GM21576 (cell line): ENCODE results near the gene FANCC.
A peak's percentile ranks its signal among the peaks of the same experiment; 100 is the strongest.

ENCODE experiments used
- ATAC-seq: cut with Tn5 transposase; IDR thresholded peaks from one replicate; pipeline ENCODE4 v1.9.1; 2021; ENCODE audit warnings: mild to moderate bottlenecking, moderate library complexity; ENCODE audit not compliant: unreplicated experiment

The FANCC gene, protein sequence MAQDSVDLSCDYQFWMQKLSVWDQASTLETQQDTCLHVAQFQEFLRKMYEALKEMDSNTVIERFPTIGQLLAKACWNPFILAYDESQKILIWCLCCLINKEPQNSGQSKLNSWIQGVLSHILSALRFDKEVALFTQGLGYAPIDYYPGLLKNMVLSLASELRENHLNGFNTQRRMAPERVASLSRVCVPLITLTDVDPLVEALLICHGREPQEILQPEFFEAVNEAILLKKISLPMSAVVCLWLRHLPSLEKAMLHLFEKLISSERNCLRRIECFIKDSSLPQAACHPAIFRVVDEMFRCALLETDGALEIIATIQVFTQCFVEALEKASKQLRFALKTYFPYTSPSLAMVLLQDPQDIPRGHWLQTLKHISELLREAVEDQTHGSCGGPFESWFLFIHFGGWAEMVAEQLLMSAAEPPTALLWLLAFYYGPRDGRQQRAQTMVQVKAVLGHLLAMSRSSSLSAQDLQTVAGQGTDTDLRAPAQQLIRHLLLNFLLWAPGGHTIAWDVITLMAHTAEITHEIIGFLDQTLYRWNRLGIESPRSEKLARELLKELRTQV

DNA sequence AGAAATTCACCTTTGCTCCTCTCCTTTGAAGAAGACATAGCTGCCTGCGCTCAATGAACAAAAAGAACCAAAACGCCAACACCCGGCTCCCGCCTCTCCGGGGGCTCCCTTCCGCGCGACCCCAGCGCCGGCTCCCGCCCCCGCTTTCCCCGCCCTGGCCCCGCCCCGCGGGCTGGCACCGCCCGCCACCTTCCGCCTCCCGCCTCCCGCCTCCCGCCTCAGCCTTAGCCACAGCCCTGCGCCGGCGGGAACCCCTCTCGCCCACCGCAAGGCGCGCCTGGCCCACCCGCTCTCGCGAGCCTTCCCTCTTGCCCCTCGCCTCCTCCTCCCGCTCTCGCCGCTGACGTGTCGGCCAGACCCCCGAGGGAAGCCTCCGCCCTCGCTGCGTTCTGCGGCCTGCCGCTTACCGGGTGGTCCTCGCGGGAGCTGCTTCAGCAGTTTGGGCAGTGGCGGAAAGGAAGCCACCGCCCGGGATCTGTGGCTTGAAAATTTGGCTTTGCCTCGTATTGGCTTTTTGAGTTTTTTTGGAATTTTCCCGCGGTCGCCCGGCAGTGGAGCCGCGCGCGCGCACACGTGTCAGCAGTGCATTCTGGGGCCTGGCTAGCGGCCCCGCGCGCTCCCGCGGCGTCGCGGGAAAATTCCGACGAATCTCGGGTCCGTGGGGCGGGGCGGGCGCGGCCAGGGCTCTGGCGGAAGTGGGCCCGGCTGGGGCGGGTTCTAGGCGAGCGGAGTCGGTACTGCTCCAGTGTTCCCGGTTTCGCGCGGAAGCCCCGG, at the start of gene FANCC:
TSS of gene FANCC (minus strand) at position 591 of the 774 bp plus-strand sequence. CDS start 68,418 bp downstream, outside the sequence.
- peak; percentile 71 for ATAC-seq

DNA sequence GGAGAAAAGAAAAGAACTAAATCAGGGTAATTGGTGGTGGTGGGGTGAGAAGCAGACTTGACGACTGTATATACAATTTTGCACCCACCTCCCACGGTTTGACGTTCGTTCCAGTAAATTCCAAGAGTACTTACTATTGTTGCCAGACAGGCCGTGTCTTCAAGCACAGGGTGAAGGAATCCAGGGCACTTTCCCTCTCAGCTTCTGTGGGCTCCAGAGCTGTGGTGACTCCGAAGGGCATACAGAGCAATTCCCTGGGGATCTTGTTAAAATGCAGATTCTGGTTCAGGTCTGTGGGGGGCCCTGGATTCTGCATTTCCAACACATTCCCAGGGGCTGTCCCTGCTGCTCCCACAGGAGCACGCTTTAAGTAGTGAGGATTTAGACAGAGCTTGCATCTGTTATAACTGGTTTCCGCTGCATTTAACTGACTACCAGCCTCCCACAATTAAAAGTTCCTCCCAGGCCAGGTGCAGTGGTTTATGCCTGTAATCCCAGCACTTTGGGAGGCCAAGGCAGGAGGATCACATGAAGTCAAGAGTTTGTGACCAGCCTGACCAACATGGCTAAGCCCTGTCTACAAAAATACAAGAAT, 49.3 kb upstream of the FANCC start:
- no peak for ATAC-seq

DNA sequence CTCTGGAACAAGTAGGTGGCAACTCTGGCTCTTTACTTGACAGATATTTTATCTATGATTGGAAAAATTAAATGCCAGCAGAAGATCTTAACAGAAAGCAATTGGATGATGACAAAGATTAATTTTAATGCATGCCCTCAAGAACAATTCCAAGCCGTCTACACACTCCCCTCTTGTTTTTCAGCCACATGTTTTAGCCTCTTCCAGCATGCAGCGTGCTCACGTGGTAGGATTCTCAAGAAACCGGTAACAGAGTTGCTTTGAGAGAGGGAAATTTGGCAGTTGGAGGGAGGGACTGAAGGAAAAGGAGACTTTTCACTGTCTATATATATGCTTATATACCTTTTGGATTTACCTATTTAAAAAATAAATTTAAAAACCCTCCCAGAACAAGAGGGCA, 48.3 kb upstream of the FANCC start:
- no peak for ATAC-seq

DNA sequence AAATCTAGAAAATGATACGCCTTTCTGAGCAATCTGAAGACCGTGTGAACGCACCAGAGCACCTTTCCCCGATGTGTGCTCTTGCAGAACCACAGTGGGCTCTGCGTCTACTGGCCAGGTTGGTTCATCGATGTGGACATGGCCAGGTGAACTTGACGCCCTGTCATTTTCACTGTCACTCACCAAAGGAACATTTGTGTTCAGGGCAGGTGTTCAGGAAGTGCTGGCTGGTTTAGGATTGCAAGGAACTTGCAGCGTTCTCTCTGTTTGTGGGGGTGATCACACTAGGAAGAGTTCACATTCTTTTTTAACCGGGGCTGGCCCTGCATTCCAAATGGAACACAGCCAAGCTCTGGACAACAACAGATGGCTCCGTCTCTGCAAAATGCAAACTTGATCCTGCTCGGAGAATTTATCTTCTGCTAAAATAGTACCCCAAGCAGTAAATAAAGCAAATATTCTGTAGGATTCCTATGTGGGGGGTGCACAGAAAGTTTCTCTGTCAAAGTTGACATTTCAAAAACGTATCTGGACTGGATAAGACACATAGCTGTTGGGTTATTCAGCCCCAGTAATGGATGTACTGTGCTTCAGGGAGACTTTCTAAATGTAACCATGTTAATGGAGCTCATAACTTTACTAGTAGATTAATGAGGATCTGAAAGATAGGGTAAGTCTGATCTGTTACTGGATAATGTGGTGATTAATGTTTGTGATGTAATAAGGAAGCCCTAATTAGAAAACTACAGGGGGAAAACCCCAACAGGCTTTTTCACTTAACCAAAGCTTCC, 45.7 kb upstream of the FANCC start:
- no peak for ATAC-seq

DNA sequence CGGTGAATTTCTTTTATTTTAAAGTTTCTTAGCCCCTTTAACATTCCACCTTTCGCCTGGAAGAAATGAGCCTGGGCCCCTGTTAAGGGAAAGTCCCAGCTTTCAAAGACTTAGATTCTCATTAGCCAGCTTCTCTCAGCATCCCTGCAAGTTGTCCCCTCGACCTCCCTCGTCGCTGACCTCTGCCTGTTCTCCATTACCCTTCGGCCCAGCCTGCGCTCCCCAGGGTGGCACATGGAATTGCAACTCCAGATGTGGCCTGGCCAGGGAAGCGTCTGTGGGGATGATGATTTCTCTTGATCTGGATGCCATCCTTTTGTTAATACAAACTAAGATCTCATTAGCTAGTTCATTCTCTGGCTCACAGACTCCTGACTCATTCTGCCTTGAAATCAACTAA, 43.4 kb upstream of the FANCC start:
- no peak for ATAC-seq

DNA sequence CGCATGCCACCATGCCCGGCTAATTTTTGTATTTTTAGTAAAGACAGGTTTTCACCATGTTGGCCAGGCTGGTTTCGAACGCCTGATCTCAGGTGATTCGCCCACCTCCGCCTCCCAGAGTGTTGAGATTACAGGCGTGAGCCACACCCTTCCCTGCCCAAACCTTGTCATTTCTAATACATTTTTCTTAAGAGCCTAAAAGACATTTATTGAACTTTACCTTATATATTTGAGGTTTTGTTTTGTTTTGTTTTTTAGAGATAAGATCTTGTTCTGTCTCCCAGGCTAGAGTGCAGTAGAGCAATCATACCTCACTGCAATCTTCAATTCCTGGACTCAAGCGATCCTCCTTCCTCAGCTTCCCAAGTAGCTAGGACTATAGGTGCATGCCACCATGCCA, 39.8 kb upstream of the FANCC start:
- ATAC-seq, result no peak

DNA sequence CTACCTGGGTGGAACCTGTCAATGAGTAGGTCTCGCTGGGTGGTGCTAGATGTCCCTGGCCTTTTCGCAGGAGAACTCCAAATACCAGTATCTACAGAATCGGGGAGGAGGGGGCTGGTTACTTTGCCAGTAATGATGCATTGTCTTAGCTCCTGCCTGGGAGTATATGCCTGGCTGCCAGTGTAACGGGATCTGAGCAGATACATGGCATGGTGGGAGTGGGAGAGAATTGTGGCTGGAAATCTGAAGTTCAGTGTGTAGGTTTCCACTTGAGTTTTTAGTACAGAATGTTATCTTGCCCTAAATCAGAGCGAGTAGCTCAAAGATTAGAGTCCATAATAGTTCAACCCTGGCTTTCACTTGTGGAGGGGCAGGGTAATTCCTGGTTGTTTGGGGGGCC, 38.0 kb upstream of the FANCC start:
- no peak for ATAC-seq

DNA sequence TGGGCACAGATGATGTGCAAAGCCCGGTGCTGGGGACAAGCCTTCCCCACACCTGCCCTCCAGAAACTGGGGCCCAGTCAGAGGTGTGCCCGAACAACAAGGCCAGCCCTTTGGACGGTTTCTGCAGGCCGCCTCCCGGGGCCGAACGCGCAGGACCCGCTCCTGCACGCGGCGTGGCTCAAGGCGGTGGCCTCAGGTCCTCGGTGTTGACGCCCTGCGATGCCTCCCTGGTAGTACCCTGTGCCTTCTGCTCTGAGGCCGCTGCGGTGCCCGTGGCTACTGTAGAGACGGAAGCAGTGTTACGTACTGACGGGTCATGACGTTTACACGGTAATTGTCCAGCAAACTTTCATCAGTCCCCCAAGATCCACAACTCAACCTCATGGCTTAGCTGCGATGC, 33.5 kb upstream of the FANCC start:
- no peak for ATAC-seq

DNA sequence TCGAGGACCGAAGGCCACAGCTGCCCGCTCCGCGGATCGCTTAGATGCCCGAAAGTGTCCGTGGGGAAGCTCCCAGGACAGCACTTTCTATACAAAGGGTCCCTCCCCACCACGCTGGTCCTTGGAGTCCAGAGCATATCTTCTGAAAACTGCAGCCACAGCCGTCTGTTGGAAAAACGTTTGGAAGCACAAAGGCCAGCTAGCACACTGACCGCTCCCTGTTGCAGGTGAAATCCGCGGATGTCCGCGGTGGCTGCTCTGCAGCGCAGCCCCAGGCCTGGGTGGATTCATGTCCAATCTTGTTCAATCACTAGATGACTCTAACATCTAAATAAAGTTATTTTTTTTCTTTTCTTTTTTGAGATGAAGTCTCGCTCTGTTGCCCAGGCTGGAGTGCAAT, 32.8 kb upstream of the FANCC start:
- ATAC-seq, result no peak

DNA sequence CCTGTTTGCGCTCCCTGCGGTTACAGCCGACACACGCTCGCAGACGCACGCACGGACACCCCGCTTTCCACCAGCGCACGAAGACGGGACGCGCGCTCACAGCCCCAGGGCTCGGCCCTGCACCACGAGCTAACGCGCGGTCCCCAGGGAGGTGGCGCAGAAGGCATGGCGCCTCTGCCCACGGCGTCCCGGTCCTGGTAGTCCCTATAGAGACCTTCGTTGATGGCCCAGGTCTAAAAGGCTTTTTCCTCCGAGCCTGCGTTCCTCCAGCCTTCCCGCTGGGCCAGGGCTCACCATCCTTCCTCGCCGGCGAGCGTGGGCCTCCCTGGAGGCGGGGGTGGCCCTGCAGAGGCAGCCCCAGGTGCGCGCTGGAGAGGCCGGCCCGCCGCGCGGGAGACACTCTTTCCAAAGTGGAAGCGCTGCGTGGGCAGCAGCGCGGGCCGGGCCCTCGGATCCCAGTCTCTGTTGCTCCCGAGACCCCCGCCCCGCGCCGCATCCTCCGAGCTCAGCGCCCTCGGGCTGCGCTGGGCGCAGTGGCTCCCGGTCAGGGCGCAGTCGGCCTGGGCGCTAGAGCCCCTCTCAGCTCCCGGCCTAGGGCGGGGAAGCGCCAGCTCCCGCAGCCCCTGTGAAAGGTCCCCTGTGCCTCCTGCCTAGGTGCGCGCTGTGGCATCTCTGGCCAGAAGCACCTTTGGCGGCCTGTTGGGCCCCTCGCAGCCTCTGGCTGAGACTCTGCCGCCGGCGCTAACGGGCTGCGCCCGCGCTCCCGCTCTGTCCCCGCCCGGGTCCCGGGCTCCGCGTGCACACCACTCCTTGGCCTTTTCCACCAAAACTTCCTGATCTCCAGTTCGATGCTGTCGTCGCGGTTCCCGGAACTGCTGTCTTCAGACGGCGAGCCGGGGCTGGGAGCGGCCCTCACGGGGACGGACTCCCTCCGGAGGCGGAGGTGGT, 31.9 kb upstream of the FANCC start:
- ATAC-seq, result no peak

DNA sequence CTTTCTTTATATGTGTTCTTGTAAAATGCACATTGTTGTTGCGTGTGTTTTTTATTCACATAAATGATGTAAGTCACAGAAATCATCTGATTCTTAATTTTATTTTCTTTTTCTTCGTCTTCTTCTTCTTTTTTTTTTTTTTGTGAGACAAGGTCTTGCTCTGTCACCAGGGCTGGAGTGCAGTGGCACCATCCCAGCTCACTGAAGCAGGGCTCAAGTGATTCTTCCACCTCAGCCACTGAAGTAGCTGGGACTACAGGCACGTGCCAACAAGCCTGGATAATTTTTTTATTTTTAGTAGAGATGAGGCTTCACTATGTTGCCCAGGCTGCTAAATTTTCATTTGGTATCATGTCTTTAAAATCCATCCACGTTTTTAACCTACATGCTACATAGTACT, 28.5 kb upstream of the FANCC start:
- no peak for ATAC-seq

DNA sequence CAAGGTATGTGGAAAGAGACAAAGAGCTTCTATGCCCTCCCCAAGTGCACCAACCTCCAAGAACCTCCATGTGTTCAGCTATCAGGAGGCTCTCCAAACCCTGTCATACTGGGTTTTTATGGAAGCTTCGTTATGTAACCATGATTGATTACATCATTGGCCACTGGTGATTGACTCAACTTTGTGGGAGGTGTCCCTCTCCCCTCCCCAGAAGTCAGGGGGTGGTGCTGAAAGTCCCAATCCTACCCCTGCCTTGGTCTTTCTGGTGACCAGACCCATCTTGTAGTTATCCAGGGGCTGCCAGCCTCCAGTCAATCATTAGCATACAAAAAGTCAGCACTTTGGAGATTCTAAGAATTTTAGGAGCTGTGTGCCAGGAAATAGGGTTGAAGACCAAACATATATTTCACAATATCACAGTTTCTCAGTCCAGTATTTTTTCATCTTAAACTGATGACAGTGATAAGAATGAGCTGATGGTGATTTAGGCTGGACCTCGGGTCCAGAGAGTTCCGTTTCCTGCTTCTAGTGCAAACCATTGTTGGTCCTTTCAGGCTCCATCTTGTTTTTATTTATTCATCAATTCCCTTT, 27.3 kb upstream of the FANCC start:
- no peak for ATAC-seq

DNA sequence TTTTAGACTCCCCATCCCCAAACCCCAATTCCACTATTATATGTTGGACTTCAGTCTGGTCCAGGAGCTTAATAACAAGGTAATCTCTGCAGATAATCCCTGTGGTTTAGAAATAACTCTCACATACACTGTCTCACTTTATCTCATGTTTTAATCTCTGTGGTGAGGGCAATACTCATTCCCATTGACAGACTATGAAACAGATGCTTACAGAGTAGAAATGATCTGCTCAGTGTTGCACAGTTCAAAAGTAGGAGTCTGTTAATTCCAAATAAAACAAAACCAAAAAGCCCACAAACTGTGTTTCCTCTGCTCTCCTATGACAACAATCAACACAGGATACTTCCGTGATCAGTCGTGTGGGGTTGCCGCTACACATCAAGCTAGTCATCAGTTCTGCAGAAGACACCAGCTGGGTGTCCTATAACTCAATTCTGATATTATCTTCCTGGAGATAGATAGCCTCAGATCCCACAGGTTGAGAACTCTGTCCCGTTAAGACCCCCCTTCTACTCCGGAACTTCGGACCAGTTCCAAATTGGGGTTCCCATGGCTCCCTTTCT, 26.3 kb upstream of the FANCC start:
- ATAC-seq, result no peak

DNA sequence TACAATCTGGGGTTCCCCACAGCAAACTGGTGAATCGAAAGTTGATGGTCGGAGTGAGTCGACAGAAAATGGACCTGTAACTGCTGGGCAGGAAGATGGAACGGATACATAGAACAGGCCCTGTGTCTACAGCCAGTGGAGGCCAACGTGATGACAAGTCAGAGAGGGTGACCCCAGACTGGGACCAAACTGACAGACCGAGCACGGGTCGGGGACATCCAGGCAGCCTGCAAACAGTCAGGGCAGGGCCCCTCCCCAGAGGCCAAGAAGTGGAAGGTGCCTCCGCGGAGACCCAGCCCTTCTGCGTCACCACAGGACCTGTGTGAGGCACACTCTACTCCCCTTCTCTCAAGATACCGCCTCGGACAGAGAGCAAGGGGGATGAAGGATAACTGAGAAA, 25.1 kb upstream of the FANCC start:
- no peak for ATAC-seq

DNA sequence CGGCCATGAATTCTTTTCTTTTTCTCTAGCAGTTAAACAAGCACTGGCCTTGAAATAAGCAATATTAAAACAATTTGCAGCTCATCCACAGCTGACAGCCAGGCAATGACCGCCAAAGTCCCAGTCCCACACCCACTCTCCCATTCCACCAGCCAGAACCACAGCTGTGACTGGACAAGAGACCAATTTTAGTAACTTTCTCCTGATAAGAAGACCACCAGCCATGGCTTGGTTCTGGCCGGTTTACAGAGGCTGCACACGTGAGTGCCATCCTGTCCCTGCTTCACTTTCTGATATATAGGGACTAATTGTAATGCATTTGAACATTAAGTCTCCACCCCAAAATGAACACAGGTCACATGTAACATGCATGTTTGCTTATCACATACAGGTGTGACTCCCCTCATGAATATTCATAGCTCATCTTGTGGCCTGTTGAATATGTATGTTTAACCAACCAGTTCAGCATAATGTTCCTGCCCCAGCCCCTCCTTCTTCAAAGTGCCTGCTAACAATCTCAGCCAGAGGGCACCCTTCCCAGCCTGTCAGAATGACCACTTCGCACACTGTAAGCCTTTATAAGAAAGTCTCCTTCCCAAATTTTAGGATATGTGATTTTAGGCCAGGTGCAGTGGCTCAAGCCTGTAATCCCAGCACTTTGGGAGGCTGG, 23.9 kb upstream of the FANCC start:
- no peak for ATAC-seq

DNA sequence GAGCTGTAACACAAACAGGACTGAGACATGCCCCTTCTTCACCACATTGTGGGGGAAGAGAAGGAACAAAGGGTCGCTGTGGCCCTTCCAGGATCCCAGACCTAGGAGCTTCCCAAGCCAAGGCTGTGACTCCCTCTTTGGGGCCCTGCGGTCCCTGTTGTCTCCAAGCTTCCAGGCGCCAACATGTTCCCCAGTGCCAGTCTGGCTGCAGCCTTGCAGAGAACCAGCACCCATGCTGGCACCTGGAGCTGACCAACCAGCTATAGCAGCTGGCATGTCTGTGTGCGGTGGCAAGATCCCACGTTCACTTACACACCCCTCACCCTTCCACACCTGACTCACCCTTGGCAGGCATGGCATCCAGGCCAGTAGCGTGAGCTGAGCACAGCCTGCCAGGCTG, 20.7 kb upstream of the FANCC start:
- no peak for ATAC-seq

DNA sequence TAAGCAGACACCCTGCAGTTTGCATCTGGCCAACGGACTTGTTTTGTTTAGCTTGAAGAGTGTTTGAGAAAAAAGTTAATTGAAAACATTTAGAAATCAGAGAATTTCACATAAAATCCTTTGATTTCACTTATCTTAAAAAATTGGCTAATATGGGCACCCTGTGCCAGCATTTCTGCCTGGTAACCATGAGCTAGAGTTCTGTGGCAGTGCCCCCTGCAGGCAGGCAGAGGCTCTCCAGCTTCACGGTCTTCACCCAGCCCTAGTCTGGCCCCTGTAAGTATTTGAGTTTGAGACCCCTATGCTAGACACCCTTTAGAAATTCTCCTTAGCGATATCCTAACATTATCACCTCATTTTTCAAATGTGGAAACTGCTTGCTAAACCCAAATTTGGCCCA, 18.8 kb upstream of the FANCC start:
- ATAC-seq, result no peak

DNA sequence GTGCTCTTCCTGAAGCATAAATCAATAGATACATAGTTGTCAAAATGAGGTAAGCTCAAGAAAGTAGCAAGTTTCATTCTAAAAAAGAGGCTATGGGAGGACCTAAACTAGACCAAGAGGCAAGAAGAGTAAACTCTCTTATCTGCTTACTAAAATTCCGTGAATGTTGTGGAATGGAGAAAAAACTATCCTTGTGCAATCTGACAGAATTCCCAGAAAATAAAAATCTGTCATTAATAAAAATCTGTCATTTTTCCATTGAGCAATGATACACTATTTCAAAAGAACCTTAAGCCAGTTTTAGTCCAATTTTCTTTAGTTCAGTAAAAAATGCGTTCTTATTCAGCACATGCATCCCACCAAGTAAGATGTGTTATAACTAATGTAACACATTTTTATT, 15.9 kb upstream of the FANCC start:
- no peak for ATAC-seq
